HG03378 (cell line): ENCODE data around the gene CFL1.

Experiments used
- ATAC-seq: cut with Tn5 transposase; IDR thresholded peaks from one replicate; pipeline ENCODE4 v1.9.1; 2021; ENCODE audit warnings: mild to moderate bottlenecking, moderate library complexity; ENCODE audit not compliant: unreplicated experiment

The CFL1 gene

GRCh38 chr11:65809496-65809895 is 48.5 kb downstream of the CFL1 start:
- ATAC-seq, result no peak

DNA sequence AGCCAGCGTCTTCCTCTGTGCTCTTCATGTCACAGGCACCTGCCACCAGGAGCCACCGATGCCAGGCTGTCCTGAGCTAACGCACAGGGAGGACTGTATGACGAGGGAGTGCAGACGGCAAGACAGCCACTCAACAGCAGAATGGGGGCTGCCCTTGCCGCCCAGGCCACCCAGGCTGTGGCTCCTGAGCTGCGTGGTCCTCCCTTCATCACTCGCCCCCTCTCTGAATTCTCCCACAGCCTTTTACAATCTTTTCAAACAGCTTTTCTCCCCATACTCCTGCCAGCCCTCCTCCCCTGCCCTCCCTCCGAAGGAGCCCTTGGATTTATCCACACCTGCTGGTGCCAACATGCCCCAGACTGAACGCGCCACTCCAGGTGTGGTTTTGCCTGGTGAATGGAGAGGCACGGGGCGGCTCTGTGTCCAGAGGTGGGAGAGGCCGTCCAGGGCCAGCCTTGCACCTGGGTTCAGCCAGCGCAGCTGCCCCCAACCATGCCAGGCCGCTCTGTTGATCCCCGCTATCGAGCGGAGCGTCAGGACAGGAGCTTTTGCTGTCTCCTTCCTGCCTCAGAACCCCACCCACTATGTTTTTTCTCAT is 49.1 kb downstream of the CFL1 start:
- ATAC-seq, result no peak

DNA sequence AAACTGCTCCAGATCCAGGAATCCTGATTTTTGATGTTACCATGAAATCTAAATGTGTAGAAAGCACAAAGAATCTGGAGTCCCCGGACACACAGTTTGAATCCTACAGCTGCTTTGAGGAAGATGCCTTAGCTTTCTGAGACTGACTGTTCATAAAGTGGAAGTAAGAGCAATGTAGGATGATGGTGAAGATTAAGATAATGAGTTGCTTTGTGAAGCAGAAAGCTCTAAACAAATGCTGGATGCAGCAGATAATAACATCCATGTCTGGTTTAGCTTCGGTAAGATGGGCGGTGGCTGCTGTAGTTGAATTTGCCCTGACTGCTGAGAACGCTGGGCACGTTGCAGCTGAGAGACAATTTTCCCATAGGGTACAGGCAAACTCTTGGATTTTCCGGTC is 51.0 kb downstream of the CFL1 start:
- no peak for ATAC-seq
